HuH-7 (cell line): ENCODE data around the gene AVPI1.
"Not testable (repeated sequence)": the region's sequence is repeated elsewhere in the genome, so short reads cannot be mapped to it uniquely, and the experiment has no call there.

Experiments used
- DNase-seq: peaks from one replicate; pipeline ENCODE4 v3.0.0; 2011; ENCODE audit warnings: low spot score

AVPI1 gene

GRCh38 chr10:97682042-97682441, 5.0 kb downstream of the AVPI1 start:
- DNase-seq, result no peak

- DNase-seq, result no peak
These were observed 7.4 kb downstream of the AVPI1 start for GRCh38 chr10:97679594-97679993.

DNA sequence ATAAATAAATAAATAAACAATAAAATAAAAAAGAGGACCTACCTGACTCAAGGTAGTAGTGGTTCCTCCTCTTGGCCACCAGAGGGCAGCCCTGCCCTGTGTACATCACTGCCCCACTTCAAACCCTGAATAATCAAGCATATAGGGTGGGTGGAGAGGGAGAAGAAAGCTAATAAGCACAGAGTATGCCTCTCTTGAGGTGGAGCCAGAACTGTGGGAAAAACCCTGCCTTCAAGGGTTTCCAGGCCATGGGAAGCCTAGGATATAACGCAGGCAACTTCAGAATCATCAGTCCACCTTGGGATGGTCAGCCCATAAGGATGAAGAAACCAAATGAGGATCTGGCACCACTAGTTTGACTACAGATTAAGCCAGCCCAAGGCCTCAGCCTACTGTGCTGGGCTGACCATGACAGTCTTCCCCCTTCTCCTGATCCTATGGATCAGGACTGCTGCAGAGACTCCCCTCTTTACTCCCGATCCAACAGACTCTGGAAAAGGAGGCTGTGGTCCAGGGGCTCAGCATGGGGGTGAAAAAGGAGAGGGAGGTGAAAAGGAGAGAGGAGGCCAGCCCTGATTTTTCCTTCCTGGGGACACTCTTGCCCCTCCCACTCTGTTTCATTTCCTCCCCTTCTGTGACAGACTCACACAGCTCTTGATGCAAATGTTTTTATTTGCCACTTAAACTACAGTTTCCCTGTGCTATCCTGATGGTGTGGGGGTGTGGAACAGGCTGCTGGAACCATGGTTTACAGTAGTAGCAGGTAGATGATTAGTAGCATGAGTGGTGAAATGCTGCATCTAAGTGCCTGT, 10.1 kb downstream of the AVPI1 start:
- peak; percentile 81 for DNase-seq

DNA sequence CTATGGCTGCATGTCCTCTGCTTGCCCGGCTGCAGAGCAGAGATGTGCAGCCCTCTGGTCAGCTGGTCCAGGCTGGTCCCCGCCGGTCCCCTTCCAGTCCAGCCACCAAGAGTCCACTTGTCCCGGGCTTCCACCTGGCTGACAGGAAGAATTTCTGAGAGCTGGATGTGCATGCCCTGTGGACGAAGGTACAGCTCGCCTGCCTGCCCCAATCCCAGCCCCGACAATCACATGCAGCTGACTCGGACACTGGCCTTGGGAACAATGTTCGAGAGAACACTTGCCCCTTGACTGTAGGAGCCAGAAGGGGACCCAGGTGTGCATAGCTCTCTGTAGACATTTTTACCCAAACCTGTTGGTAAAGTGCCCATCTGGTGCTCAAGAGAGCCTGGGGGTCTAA, 11.8 kb downstream of the AVPI1 start:
- no peak for DNase-seq

DNA sequence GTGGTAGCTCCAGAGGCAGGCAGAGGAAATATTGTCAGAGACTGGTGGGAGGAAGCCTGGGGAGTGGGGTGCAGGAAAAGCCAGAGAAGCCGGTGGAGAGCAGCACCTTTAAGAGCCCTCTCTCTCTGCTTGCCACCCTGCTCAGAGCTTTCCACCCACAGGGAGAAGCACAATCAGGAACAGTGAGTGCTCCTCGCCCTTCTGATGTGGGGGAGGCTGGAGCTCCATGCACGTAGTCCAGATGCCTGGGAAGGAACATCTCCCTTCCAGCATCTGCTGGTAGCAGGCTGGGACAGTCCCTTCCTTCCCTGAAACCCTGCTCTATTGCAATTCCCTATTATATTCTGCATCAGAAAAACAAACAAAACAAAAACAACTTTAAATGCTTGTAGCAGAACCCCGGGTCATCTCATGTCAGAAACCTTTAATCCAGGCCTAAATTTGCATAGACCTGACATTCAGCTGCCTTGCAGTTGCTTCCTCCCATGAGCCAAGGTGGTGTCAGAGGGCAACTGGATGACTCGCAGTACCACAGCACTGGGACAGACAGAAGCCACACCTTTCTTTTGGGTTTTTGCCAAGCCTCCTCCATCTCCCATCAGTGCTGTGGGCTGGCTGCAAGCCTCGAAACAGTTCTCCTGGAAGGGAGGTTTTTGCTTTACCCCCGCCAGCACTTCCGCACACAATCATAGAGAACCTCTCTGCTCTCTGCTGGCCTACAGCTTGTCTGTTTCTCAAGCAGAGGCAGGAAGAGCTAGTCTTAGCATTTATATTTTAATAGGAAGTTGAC, 13.1 kb downstream of the AVPI1 start:
- no peak for DNase-seq

- no peak for DNase-seq
These were observed 17.5 kb downstream of the AVPI1 start for GRCh38 chr10:97669571-97669970.

DNA sequence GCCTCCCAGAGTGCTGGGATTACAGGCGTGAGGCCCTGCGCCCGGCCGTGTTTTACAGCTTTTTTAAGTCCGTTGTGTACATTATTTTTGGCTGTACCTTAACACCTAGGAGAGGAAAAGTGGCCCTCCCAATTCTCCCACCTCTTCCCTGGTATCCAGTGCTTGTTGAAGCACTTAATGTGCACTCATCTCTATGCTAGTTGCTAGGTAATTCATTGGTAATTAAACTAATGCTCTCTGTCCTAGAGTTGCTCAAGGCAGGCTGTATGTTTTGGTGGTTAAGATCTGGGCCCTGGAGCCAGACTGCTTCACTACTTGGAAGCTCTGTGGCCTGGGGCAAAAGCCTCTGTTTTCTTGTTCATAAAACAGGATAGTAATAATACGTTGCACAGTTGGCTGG, 19.6 kb downstream of the AVPI1 start:
- DNase-seq, result no peak

GRCh38 chr10:97666992-97667391, 20.0 kb downstream of the AVPI1 start:
- no peak for DNase-seq

DNA sequence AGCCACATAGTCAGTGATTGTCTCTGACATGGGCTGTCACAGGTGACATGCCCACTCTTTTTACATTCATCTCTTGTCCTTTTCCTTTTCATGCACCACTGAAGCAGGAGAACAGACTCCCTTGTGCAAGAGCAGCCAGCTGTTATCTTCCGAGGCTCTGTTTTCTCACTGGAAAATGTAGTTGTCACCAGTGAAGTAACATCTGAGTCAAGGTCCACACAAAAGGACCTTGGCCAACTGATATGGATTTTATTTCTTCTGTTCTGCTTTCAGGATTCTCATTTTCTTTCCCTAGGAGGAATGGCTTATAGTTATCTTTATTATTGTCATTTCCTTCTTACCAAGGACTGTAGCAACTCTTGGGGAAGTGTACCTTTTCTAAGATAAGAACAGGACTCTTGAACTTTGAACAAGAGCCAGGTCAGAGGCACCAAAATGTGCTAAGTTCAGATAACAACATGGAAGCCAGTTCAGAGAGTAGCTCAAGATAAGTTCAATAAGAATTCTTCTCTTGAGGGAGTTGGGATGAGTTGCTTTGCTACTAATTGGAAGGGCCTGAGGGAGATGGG, 22.7 kb downstream of the AVPI1 start:
- DNase-seq, result no peak

DNA sequence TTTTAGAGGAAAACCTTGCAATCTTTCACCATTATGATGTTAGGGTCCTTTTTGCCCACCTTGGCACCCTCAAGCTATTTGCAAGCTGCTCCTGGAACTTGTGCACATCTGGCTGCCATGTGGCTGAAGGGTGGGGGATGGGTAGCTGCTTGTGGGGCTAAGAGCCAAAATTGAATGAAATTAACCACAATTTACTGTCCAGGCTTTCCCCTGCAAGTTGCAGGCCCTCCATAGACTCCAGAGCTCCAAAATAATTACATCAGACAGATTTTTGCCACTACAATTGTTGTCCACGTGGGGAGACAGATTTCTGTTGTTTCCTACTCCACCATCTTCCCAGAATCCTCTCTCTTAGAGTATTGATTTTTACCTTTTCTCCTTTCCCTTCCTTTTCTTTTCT, 27.5 kb downstream of the AVPI1 start:
- no peak for DNase-seq

DNA sequence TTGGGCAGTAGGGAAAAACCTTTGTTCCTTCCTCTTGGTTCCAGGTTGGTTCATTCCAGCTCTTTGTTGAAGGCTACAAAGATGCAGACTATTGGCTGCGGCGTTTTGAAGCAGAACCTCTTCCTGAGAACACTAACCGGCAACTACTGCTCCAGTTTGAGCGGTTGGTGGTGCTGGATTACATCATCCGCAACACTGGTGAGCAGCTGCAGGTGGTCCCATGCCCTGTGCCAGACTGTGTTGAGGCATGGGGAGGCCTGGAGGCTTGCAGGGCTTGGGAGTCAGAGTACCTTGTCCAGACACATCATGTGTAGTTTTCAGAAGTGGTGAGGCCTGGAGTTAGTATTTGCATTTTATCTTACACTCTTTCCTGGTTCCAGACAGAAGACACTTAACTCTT, 30.3 kb downstream of the AVPI1 start:
- no peak for DNase-seq

GRCh38 chr10:97651773-97652172, 35.3 kb downstream of the AVPI1 start:
- DNase-seq, result no peak

- no peak for DNase-seq
These were observed 36.3 kb downstream of the AVPI1 start for GRCh38 chr10:97650726-97651125.

DNA sequence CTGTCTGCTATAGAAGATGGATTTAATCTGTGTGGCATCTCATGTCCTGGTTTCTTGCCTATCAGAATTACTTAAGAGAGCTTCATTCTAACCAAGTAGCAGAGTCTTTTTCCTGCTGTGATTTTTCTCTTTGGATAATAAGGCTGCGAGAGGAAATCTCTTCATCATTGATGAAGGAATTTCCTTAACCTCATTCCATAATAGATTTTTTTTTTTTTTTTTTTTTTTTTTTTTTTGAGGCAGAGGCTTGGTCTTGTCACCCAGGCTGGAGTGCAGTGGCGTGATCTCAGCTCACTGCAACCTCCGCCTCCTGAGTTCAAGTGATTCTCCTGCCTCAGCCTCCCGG, 37.7 kb downstream of the AVPI1 start:
- not testable (repeated sequence) for DNase-seq

- DNase-seq, result no peak
These were observed 38.3 kb downstream of the AVPI1 start for GRCh38 chr10:97648562-97649404.

- no peak for DNase-seq
These were observed 39.5 kb downstream of the AVPI1 start for GRCh38 chr10:97647556-97647955.

- no peak for DNase-seq
These were observed 42.1 kb downstream of the AVPI1 start for GRCh38 chr10:97644936-97645335.

DNA sequence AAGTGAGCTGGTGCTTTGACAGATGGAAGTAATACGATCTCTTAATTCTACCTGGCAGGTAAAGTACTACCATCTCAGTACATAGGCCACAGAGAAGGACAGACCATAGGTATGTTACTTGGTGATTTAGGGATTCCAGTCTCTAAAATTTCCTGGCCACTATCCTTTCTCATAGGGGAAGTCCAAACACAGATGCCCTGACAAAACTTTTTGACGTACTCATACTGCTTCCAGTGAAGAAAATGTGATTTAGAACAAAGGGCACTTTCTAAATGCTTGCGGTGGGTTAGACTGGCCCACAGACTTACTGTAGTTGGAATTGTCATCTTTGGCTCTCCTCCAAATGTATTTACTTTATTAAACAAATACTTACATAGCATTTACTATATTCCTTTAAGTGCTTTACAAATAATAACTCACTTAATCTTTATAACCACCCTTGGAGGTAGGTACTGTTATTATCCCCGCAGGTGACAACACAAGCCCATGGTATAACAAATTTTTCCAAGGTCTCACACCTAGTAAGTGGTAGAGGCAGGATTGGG, 43.5 kb downstream of the AVPI1 start:
- no peak for DNase-seq

DNA sequence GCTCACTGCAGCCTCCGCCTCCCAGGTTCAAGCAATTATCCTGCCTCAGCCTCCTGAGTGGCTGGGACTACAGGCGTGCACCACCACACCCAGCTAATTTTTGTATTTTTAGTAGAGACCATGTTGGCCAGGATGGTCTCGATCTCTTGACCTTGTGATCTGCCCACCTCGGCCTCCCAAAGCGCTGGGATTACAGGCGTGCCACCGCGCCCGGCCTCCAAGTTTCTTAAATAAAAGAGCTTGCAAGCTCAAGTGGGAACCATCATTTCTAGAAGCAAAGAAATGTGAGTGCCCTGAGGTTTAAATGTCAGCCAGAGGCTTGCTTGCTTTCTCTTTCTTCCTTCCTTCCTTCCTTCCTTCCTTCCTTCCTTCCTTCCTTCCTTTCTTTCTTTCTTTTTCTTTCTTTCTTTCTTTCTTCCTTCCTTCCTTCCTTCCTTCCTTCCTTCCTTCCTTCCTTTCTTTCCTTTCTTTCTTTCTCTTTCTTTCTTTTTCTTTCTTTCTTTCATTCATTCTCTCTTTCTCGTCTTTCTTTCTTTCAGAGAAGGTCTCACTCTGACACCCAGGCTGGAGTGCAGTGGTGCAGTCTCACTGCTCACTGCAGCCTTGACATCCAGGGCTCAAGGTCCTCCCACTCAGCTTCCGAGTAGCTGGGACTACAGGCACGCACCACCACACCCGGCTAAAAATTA, 44.4 kb downstream of the AVPI1 start:
- not testable (repeated sequence) for DNase-seq

DNA sequence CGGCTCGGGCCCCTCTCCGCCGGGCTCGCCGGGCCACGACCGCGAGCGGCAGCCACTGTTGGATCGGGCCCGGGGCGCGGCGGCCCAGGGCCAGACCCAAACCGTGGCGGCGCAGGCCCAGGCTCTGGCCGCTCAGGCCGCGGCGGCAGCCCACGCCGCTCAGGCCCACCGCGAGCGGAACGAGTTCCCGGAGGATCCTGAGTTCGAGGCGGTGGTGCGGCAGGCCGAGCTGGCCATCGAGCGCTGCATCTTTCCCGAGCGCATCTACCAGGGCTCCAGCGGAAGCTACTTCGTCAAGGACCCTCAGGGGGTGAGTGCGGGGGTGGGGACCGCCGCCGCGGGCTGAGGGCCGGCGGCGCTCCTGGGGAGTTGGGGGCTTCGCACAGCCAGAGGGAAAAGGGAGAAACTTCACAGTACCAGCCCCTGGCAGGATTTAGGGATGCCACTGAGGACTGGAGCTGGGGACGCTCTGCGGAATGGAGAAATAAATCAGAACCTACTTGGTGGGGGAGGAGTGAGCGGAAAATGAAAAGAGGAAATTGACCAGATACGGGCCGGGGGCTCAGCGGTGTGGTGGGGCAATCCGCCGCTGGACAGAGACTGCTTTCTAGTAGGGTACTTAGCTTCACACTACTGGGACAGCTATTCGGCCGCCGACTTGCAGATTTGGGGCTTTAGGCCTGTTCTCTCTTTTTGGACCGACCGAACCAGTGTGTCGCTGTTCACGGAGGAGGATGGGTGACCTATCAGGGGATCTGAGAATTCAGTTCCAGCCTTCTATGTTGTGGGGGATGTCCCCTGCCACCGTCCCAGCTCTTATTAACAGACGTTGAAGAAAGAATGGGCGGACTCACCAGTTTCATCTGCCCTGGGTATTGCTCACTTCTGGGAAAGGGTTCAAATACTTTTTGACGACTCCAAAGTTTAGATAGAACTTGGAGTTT, 45.9 kb downstream of the AVPI1 start:
- peak; percentile 30 for DNase-seq
